ENCODE measurements around the gene ARAP3.
A peak's percentile ranks its signal among the peaks of the same experiment; 100 is the strongest.
"Not testable (repeated sequence)": the region's sequence is repeated elsewhere in the genome, so short reads cannot be mapped to it uniquely, and the experiment has no call there.

ARAP3 gene

GRCh38 chr5:141681695-141682641, at the start of gene ARAP3:
TSS of gene ARAP3 (minus strand) at chr5:141682230. CDS start at chr5:141680486, 1,744 bp downstream.
- peak; percentile 69 for DNase-seq

- no peak for DNase-seq
Measured at GRCh38 chr5:141729387-141730006, 47.5 kb upstream of the ARAP3 start.

DNA sequence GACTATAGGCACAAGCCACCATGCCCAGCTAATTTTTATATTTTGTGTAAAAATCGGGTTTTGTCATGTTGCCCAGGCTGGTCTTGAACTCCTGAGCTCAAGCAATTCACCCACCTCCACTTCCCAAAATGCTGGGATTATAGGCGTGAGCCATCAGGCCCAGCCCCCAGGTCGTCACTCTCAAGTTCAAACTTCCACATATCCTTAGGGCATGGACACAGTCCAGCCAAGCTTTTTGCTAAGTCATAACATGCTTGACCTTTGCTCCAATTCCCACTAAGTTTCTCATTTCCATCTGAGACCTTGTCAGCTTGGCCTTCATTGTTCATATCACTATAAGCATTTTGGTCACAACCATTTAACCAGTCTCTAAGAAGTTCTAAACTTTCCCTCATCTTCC, 43.9 kb upstream of the ARAP3 start:
- no peak for DNase-seq

GRCh38 chr5:141725174-141725573, 43.1 kb upstream of the ARAP3 start:
- not testable (repeated sequence) for DNase-seq

DNA sequence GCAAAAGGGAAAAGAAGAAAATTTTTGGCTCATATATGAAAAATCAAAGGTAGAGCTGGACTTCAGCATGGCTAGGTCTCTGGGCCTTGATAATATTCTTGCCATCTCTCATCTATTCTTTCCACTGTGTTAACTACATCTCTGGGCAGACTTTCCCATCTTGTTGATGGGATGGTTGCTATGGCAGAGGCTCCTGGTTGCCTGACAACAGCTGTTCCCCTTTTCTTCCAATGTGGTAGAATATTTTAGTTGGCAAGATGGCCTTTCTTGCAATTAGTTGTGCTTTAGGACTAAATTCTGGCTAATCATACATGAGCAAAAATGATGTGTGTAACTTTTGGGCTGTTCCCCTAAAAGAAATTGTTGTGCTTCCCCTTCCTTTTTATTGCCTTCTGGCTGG, 40.2 kb upstream of the ARAP3 start:
- DNase-seq: no peak

GRCh38 chr5:141717043-141717442, 35.0 kb upstream of the ARAP3 start:
- DNase-seq: no peak

DNA sequence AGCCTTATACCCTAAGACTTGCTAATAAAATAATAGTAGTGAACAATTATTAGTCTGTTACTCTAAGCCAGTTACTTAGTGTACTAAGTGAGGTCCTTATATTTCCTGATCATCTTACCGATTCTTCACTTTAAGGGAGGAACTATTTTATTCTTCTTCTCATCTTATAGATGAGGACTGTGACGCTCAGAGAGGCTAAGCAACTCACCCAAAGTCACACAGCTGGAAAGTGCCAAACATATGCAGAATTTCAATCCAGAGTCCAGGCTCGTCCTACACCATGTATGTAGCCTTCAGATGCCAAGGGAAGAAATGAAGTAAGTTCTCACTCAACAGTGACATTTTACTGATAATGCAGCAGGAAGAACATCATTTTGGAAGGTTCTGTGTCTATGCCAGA, 34.4 kb upstream of the ARAP3 start:
- no peak for DNase-seq

- DNase-seq: no peak
Measured at GRCh38 chr5:141716009-141716408, 34.0 kb upstream of the ARAP3 start.

DNA sequence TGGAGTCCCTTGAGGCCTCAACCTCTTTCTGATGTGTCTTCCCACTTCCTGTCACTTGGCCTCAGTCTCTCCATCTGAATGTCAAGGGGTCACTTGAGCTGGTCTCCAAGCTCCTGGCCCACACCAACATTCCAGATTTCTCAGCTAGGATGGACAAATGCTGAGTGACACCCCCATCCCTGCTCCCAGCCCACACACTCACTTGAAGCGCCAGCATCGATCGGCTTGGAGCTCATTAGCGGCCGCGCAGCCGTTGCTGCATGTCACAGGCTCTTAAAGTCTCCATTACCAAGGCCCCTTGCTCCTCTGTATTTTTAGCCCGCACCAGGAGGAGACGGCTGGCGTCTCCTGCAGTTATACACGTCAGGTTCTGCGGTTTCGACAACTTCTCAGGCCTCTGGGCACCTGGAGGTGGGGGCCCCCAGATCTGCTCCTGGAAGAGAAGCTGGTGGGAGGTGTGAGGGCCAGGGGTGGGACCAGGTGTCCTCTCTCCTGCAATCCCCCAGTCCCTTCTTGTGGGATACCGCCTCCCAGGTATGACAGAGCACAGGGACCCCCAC, 33.4 kb upstream of the ARAP3 start:
- no peak for DNase-seq

DNA sequence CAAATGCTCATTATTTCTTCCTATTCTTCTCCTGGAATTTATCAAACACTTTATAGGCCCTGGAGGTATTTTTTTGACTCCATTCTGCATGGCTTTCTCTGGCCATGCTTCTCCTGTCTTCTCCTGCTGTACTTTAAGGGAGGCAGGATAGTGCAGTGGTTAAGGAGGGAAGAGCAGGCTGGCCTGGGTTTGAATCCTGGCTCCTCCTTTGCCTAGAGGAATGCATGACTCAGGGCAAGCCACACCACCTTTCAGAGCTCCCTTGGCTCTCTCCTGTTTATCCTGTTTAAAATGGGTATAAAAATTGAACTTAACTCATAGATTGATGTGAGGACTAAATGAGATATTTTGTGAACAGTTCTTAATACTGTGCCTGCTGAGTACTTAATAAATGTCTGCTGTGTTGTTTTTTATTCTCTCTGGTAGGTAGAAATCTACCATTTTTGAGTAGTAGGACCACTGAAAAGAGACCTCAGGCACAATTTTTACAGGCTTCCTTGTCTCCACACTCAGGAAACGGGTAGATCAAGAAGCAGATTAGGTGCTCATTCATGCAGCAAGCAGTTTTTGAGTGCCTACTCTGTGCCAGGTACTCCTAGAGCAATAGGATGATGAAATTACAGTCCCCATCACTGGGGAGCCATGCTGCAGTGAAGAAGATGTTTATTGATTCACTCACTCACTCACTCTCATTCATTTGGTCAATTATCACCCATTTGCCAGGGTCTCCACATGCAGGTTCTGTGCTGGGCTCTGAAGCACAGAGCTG, 32.7 kb upstream of the ARAP3 start:
- no peak for DNase-seq

DNA sequence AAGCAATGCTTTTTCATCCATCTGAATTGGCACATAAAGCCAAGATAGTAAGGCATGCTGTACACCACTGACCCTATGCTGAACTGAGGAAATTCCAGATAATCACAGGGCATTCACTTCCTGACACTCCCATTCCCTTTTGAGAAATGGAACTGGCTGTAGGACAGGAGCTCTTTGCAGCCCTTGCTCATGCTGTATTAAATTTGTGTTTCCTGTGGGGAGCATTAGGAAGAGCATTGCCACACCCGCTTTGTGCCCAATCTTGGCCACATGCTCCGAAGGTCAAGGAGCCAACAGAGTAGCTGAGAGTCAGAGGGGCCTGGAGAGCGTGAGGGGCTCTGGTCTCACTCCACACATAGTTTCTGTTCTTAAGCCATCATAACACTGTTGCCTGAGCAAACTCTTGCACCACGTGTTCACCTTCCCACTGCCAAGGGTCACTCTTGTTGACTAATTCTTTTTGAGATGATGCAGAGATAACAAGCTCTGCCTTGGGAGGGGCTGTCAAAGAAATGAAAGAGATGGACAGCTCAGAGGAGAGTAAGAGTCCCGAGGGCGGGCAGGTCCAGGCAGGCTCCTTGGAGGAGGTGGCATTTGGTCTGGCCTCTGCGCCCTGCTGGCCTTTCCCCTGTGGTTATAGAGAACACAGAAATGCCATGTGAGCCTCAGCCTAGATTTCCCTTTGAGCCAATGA, 31.7 kb upstream of the ARAP3 start:
- DNase-seq: no peak

DNA sequence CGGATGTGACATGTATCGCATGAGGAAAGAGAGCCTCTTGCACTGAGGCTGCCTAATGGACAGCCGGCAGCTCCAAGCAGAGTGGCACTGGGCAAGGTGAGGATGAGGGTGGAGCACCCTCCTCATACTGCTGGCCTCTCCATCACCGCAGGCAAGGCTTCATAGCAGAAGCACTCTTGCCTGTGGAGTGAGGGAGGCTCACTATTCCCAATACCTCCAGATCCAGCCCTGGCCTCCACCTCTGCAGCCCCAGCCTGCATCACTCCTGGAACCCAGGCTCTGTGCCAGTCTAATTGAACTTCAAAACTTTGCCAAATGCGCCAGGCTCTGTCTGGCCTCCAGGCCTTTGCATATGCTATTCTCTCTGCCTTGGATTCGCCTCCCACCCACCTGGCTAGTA, 29.7 kb upstream of the ARAP3 start:
- DNase-seq: no peak

DNA sequence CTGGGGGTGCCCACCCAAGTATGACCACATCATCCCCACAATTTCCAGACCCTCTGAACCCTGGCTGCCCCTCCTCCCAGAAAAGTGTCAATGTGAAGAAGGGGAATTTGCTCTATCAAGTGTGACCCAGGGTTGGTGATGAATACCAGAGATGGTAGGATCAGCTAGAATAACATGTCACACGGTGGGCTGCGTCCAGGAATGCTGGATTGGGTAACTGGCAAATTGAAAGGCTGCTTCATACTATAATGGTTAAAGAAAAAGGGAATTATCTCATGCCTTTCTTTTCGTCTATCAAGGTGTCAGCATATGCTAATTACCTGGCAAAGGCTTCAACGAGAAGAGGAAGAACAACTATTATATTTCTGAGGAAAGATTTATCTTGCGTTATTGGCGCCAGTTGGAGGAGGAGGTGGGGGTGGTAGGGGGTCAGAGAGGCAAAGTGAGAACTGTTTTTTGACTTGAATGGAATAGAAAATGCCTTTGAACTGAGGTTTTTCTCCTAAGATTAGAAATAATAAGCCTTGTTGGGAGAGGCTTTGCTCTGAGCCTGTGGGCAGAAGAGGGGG, 27.8 kb upstream of the ARAP3 start:
- DNase-seq: no peak

GRCh38 chr5:141708016-141708415, 26.0 kb upstream of the ARAP3 start:
- DNase-seq: no peak

DNA sequence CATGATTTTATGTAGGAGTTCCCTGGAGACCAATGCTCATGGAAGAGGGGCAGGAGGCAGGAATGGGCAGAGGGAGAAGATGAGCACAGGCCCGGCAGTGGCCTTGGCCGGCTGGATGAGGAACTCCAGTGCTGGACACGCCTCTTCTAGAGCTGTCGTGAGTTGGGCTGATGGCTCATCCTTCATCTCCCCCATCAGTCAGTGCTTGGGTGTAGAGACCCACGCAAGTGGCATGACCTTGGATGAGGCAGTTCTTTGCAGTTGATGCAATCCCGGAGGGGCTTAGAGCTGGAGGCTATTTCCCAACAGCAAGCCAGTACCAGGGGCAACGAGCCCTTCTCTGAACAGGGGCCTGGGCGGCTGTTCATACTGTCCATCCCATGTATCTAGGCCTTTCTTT, 25.5 kb upstream of the ARAP3 start:
- no peak for DNase-seq

GRCh38 chr5:141706121-141706520, 24.1 kb upstream of the ARAP3 start:
- no peak for DNase-seq

GRCh38 chr5:141705469-141705868, 23.4 kb upstream of the ARAP3 start:
- no peak for DNase-seq

DNA sequence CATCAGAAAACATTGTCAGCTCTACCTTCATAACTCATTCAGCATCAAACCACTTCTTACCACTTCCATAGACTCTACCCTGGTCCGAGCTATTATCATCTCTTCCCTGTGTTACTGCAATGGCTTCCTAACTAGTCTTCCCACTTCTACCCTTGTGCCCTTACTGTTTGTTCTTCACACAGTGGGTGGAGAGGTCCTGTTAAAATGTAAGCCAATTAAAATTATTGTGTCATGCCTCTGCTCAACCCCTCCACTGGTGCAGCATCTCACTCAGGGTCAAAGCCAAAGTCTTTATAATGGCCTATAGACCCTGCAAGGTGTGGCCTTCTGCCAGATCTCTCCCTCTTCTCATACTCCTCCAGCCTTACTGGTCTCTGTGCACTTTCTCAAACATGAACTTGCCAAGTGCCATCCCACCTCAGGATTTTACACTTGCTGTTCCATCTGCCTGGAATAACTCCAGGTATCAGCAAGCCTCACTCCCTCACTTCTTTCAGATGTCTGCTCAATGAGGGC, 22.8 kb upstream of the ARAP3 start:
- DNase-seq: no peak

DNA sequence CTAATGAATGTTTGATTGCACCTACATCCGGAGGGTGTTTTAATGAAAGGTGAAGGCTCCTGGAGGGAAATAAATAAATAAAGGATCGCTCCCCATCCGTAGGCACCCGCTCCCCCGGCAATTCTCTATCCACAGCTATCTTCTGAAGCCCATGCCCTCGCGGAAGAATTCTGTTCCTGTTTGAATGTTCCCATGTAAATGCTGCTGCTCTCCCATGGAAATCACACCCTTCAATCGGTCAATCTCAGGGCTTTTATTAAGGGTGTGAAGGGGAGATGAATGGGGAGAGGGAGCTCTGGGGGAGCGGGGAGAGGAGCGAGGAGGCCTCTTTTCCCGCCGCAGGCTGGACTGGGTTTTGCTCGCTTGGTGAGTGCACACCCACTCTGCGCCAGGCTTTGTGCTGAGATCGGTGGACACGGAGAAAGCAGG, 21.1 kb upstream of the ARAP3 start:
- no peak for DNase-seq

DNA sequence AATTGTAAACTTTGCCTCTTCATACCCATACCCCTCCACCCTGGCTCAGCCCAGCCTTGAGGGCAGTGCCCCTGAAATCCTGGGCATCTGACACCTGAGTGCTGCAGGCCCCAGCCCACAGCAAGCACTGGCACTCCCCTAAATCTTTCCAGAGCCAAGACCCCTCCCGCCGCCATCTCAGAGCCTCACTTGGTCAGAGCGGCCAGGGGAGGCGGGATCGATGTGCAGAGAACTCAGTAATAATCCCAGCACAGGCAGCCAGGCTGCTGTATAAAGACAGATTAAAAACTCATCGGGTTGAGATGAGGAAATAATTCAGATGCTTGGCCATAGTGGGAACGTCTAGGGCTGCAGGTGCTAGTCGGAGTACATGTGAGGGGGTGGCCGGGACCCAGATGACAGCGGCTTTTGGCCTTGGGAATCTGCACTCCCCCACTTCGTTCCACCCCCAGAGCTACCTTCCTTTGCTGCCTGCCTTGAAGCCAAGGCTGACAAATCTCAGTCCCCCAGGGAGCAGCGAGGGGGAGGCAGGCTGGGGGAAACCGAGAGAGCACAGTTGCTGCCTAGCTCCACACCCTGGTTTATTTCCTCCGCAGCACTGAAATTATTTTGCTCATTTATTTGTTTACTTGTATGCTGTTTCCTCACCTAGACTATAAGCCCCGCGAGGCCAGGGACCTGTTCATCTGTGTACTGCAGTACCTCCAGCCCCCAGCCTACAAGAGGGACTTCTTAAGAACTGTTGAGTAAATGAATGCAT, 19.5 kb upstream of the ARAP3 start:
- DNase-seq: peak; percentile 21

DNA sequence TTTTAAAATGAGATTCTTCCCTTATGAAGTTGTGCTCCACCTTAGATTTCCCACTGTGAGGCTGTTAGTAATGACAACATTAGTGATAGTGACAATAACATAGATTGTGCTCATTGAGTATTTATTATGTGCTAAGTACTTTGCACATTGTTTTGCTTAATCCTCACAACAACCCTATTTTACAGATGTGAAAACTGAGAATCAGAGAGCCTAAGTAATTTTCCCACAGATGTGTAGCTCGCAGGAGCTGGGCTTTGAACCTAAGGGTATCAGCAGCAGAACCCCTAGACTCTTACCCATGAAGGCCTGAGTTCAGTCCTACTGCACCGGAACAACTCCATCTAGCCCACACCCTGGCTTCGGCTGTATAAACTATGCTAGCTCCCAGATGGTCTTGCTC, 15.6 kb upstream of the ARAP3 start:
- DNase-seq: no peak
